GM03348 (cell line): ENCODE measurements around the gene NUP42.

Experiments used
- DNase-seq: peaks from one replicate; pipeline ENCODE4 v3.0.0; 2012; ENCODE audit warnings: low spot score

NUP42 gene

GRCh38 chr7:23235813-23236221 is 54.0 kb downstream of the NUP42 start:
- no peak for DNase-seq

- DNase-seq, result no peak
These were observed 55.2 kb downstream of the NUP42 start for GRCh38 chr7:23237000-23237399.

- no peak for DNase-seq
These were observed 57.3 kb downstream of the NUP42 start for GRCh38 chr7:23238983-23239652.

GRCh38 chr7:23239698-23240097 is 57.9 kb downstream of the NUP42 start:
- DNase-seq, result no peak

GRCh38 chr7:23242321-23242720 is 60.5 kb downstream of the NUP42 start:
- peak; percentile 11 for DNase-seq

GRCh38 chr7:23242935-23243334 is 61.1 kb downstream of the NUP42 start:
- DNase-seq, result peak; percentile 15

GRCh38 chr7:23246555-23246954 is 64.7 kb downstream of the NUP42 start, which contains the start of gene GPNMB:
GPNMB (plus strand) TSS chr7:23246775; CDS start chr7:23246858, 83 bp downstream.
- peak; percentile 90 for DNase-seq

- DNase-seq, result no peak
These were observed 65.3 kb downstream of the NUP42 start for GRCh38 chr7:23247046-23247602.

GRCh38 chr7:23247603-23248335 is 65.9 kb downstream of the NUP42 start:
- DNase-seq, result peak; percentile 75

GRCh38 chr7:23249486-23249885 is 67.6 kb downstream of the NUP42 start:
- DNase-seq, result no peak
